HEK293 (cell line): Measurements from ENCODE around the gene COA8.

Experiments
- BCL11A ChIP-seq: fragments of 450-650 bp; formaldehyde crosslinking; IDR thresholded peaks from 2 replicates; pipeline ENCODE4 v1.5.1; 2016; ENCODE audit warnings: low read depth, missing biosample characterization, missing genetic modification characterization
- FEZF1 ChIP-seq: fragments of 450-650 bp; formaldehyde crosslinking; IDR thresholded peaks from 2 replicates; pipeline ENCODE4 v1.5.1; 2016; ENCODE audit warnings: missing biosample characterization, missing genetic modification characterization
- GLIS2 ChIP-seq: fragments of 450-650 bp; formaldehyde crosslinking; IDR thresholded peaks from 2 replicates; pipeline ENCODE4 v1.5.1; 2016; ENCODE audit warnings: missing biosample characterization, missing genetic modification characterization
- IKZF3 ChIP-seq: fragments of 450-650 bp; IDR thresholded peaks from 2 replicates; pipeline ENCODE4 v1.5.0; 2018; ENCODE audit warnings: missing biosample characterization, mild to moderate bottlenecking, missing genetic modification characterization, moderate library complexity
- KLF9 ChIP-seq: fragments of 450-650 bp; formaldehyde crosslinking; IDR thresholded peaks from 2 replicates; pipeline ENCODE4 v1.5.1; 2016; ENCODE audit warnings: missing biosample characterization, missing genetic modification characterization, low read depth
- SCRT2 ChIP-seq: fragments of 450-650 bp; formaldehyde crosslinking; IDR thresholded peaks from 2 replicates; pipeline ENCODE4 v1.5.1; 2016; ENCODE audit warnings: missing biosample characterization, missing genetic modification characterization
- TCF7L2 ChIP-seq: IDR thresholded peaks from 2 replicates; pipeline ENCODE4 v1.6.1; 2011; ENCODE audit warnings: low read depth, mild to moderate bottlenecking, inconsistent platforms, low read length, moderate library complexity, borderline replicate concordance
- ZBTB1 ChIP-seq: fragments of 450-650 bp; formaldehyde crosslinking; IDR thresholded peaks from 2 replicates; pipeline ENCODE4 v1.5.1; 2016; ENCODE audit warnings: missing biosample characterization, missing genetic modification characterization
- ZBTB20 ChIP-seq: fragments of 450-650 bp; formaldehyde crosslinking; IDR thresholded peaks from 2 replicates; pipeline ENCODE4 v1.5.1; 2016; ENCODE audit warnings: missing biosample characterization, missing genetic modification characterization
- ZBTB8A ChIP-seq: fragments of 450-650 bp; formaldehyde crosslinking; IDR thresholded peaks from 2 replicates; pipeline ENCODE4 v1.5.1; 2016; ENCODE audit warnings: missing biosample characterization, missing genetic modification characterization
- ZFP69B ChIP-seq: fragments of 450-650 bp; formaldehyde crosslinking; IDR thresholded peaks from 2 replicates; pipeline ENCODE4 v1.5.1; 2016; ENCODE audit warnings: missing biosample characterization, missing genetic modification characterization
- ZIC2 ChIP-seq: fragments of 450-650 bp; formaldehyde crosslinking; IDR thresholded peaks from 2 replicates; pipeline ENCODE4 v1.5.1; 2016; ENCODE audit warnings: missing biosample characterization, missing genetic modification characterization
- ZNF138 ChIP-seq: fragments of 450-650 bp; formaldehyde crosslinking; IDR thresholded peaks from 2 replicates; pipeline ENCODE4 v1.5.1; 2016; ENCODE audit warnings: missing biosample characterization, missing genetic modification characterization, borderline replicate concordance
- ZNF140 ChIP-seq: fragments of 450-650 bp; formaldehyde crosslinking; IDR thresholded peaks from 2 replicates; pipeline ENCODE4 v1.5.1; 2016; ENCODE audit warnings: missing biosample characterization, missing genetic modification characterization
- ZNF146 ChIP-seq: fragments of 450-650 bp; formaldehyde crosslinking; IDR thresholded peaks from 2 replicates; pipeline ENCODE4 v1.5.1; 2016; ENCODE audit warnings: missing biosample characterization, missing genetic modification characterization
- ZNF157 ChIP-seq: fragments of 450-650 bp; formaldehyde crosslinking; IDR thresholded peaks from 2 replicates; pipeline ENCODE4 v1.5.1; 2016; ENCODE audit warnings: missing biosample characterization, missing genetic modification characterization
- ZNF169 ChIP-seq: fragments of 450-650 bp; formaldehyde crosslinking; IDR thresholded peaks from 2 replicates; pipeline ENCODE4 v1.5.1; 2016; ENCODE audit warnings: missing biosample characterization, missing genetic modification characterization
- ZNF184 ChIP-seq: fragments of 450-650 bp; IDR thresholded peaks from 2 replicates; pipeline ENCODE4 v1.5.1; 2018; ENCODE audit warnings: missing biosample characterization, mild to moderate bottlenecking, missing genetic modification characterization
- ZNF335 ChIP-seq: fragments of 450-650 bp; formaldehyde crosslinking; conservative IDR thresholded peaks from 2 replicates; pipeline ENCODE4 v1.5.1; 2016; ENCODE audit warnings: missing biosample characterization, missing genetic modification characterization
- ZNF341 ChIP-seq: fragments of 450-650 bp; formaldehyde crosslinking; IDR thresholded peaks from 2 replicates; pipeline ENCODE4; 2016; ENCODE audit warnings: low read depth, missing biosample characterization, missing genetic modification characterization
- ZNF354C ChIP-seq: fragments of 450-650 bp; formaldehyde crosslinking; IDR thresholded peaks from 2 replicates; pipeline ENCODE4 v1.5.1; 2016; ENCODE audit warnings: missing biosample characterization, missing genetic modification characterization, low read depth, borderline replicate concordance
- ZNF366 ChIP-seq: fragments of 450-650 bp; formaldehyde crosslinking; conservative IDR thresholded peaks from 2 replicates; pipeline ENCODE4 v1.5.1; 2016; ENCODE audit warnings: missing biosample characterization, missing genetic modification characterization
- ZNF391 ChIP-seq: fragments of 450-650 bp; formaldehyde crosslinking; IDR thresholded peaks from 2 replicates; pipeline ENCODE4 v1.5.1; 2016; ENCODE audit warnings: low read depth, missing biosample characterization, missing genetic modification characterization, borderline replicate concordance
- ZNF707 ChIP-seq: fragments of 450-650 bp; formaldehyde crosslinking; IDR thresholded peaks from 2 replicates; pipeline ENCODE4 v1.5.1; 2016; ENCODE audit warnings: missing biosample characterization, missing genetic modification characterization
- ZNF785 ChIP-seq: fragments of 450-650 bp; formaldehyde crosslinking; IDR thresholded peaks from 2 replicates; pipeline ENCODE4 v1.5.1; 2016; ENCODE audit warnings: missing biosample characterization, missing genetic modification characterization
- ZNF843 ChIP-seq: fragments of 450-650 bp; formaldehyde crosslinking; IDR thresholded peaks from 2 replicates; pipeline ENCODE4 v1.5.1; 2016; ENCODE audit warnings: missing biosample characterization, missing genetic modification characterization
- TF ChIP-seq, protein P1 (sequence below): fragments of 450-650 bp; formaldehyde crosslinking; IDR thresholded peaks from 2 replicates; pipeline ENCODE4 v1.5.1; 2016; ENCODE audit warnings: missing biosample characterization, missing genetic modification characterization
- TF ChIP-seq, protein P2 (sequence below): fragments of 450-650 bp; formaldehyde crosslinking; IDR thresholded peaks from 2 replicates; pipeline ENCODE4 v1.5.1; 2016; ENCODE audit warnings: missing biosample characterization, missing genetic modification characterization
- TF ChIP-seq, protein P3 (sequence below): fragments of 450-650 bp; formaldehyde crosslinking; IDR thresholded peaks from 2 replicates; pipeline ENCODE4 v1.5.1; 2016; ENCODE audit warnings: missing biosample characterization, missing genetic modification characterization
- TF ChIP-seq, protein P4 (sequence below): fragments of 450-650 bp; formaldehyde crosslinking; IDR thresholded peaks from 2 replicates; pipeline ENCODE4 v1.5.1; 2016; ENCODE audit warnings: missing biosample characterization, missing genetic modification characterization

Gene COA8

DNA sequence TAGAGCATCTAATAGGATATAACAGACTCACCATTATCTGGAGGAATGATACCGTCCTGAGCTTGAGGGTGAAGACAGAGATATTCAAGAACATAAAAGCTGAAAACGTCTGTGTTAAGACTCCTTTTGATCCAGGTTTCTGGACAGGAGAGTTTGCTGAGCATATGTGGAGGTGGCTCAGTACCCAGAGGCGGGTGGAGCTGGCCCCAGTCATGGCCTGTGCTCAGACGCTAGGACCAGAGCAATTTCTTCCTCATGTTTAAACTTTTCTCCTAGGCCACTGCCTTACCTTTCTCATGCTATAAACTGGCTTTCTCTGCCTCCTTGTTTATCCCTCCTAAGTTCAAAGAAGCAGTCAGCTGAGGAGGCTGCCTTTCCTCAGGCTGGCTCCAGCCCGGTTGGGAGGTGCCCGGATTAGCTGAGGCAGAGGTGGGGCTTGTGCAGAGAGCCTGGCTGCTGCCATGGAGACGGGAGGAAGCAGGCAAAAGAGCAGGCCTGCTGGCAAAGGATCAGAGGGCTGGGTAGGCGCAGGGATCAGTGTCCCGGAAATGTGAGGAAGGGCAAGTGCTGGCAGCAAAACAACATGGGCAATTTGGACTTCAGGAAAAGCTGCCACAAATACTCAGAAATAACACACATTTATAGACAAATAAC is 13.7 kb downstream of the COA8 start (continued):
- 0 out of 2 replicates have a peak, but pooled peaks have one; percentile 51 for TF ChIP-seq ZNF366 (tag by site-specific recombination)
- TF ChIP-seq ZNF341 (tag by site-specific recombination), result peak; percentile 88
- TF ChIP-seq ZNF146 (tag by site-specific recombination), result no peak
- no peak for TF ChIP-seq ZNF707 (tag by site-specific recombination)
- no peak for TF ChIP-seq ZNF184 (tag by site-specific recombination)
- TF ChIP-seq, protein P1, sequence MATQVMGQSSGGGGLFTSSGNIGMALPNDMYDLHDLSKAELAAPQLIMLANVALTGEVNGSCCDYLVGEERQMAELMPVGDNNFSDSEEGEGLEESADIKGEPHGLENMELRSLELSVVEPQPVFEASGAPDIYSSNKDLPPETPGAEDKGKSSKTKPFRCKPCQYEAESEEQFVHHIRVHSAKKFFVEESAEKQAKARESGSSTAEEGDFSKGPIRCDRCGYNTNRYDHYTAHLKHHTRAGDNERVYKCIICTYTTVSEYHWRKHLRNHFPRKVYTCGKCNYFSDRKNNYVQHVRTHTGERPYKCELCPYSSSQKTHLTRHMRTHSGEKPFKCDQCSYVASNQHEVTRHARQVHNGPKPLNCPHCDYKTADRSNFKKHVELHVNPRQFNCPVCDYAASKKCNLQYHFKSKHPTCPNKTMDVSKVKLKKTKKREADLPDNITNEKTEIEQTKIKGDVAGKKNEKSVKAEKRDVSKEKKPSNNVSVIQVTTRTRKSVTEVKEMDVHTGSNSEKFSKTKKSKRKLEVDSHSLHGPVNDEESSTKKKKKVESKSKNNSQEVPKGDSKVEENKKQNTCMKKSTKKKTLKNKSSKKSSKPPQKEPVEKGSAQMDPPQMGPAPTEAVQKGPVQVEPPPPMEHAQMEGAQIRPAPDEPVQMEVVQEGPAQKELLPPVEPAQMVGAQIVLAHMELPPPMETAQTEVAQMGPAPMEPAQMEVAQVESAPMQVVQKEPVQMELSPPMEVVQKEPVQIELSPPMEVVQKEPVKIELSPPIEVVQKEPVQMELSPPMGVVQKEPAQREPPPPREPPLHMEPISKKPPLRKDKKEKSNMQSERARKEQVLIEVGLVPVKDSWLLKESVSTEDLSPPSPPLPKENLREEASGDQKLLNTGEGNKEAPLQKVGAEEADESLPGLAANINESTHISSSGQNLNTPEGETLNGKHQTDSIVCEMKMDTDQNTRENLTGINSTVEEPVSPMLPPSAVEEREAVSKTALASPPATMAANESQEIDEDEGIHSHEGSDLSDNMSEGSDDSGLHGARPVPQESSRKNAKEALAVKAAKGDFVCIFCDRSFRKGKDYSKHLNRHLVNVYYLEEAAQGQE (tag by site-specific recombination), result no peak
- TF ChIP-seq, protein P2, sequence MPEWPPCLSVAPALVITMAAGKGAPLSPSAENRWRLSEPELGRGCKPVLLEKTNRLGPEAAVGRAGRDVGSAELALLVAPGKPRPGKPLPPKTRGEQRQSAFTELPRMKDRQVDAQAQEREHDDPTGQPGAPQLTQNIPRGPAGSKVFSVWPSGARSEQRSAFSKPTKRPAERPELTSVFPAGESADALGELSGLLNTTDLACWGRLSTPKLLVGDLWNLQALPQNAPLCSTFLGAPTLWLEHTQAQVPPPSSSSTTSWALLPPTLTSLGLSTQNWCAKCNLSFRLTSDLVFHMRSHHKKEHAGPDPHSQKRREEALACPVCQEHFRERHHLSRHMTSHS (tag by site-specific recombination), result no peak
- no peak for TF ChIP-seq ZNF169 (tag by site-specific recombination)
- peak; percentile 76 for TF ChIP-seq ZNF335 (tag by site-specific recombination)
- TF ChIP-seq, protein P3, sequence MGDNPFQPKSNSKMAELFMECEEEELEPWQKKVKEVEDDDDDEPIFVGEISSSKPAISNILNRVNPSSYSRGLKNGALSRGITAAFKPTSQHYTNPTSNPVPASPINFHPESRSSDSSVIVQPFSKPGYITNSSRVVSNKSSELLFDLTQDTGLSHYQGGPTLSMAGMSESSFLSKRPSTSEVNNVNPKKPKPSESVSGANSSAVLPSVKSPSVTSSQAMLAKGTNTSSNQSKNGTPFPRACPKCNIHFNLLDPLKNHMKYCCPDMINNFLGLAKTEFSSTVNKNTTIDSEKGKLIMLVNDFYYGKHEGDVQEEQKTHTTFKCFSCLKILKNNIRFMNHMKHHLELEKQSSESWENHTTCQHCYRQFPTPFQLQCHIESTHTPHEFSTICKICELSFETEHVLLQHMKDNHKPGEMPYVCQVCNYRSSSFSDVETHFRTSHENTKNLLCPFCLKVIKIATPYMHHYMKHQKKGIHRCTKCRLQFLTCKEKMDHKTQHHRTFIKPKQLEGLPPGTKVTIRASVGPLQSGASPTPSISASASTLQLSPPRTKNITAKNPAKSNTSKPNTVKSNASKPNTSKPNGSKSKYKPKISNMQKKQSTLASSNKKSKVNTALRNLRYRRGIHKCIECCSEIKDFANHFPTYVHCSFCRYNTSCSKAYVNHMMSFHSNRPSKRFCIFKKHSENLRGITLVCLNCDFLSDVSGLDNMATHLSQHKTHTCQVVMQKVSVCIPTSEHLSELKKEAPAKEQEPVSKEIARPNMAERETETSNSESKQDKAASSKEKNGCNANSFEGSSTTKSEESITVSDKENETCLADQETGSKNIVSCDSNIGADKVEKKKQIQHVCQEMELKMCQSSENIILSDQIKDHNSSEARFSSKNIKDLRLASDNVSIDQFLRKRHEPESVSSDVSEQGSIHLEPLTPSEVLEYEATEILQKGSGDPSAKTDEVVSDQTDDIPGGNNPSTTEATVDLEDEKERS (tag by site-specific recombination), result no peak
- TF ChIP-seq ZNF391 (tag by site-specific recombination), result no peak
- TF ChIP-seq BCL11A, result no peak
- TF ChIP-seq, protein P4, sequence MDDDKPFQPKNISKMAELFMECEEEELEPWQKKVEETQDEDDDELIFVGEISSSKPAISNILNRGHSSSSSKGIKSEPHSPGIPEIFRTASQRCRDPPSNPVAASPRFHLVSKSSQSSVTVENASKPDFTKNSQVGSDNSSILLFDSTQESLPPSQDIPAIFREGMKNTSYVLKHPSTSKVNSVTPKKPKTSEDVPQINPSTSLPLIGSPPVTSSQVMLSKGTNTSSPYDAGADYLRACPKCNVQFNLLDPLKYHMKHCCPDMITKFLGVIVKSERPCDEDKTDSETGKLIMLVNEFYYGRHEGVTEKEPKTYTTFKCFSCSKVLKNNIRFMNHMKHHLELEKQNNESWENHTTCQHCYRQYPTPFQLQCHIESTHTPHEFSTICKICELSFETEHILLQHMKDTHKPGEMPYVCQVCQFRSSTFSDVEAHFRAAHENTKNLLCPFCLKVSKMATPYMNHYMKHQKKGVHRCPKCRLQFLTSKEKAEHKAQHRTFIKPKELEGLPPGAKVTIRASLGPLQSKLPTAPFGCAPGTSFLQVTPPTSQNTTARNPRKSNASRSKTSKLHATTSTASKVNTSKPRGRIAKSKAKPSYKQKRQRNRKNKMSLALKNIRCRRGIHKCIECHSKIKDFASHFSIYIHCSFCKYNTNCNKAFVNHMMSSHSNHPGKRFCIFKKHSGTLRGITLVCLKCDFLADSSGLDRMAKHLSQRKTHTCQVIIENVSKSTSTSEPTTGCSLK (tag by site-specific recombination), result no peak
- no peak for TF ChIP-seq ZNF785 (tag by site-specific recombination)
- peak; percentile 90 for TF ChIP-seq ZBTB8A (tag by site-specific recombination)
- TF ChIP-seq GLIS2 (tag by site-specific recombination), result no peak
- peak; percentile 99 for TF ChIP-seq FEZF1 (tag by site-specific recombination)
- no peak for TF ChIP-seq ZNF354C (tag by site-specific recombination)
- no peak for TF ChIP-seq ZNF843 (tag by site-specific recombination)
- TF ChIP-seq KLF9 (tag by site-specific recombination), result no peak
- no peak for TF ChIP-seq ZNF157
- TF ChIP-seq SCRT2 (tag by site-specific recombination), result no peak
- no peak for TF ChIP-seq ZNF140
- TF ChIP-seq ZIC2 (tag by site-specific recombination), result no peak
- TF ChIP-seq TCF7L2, result peak; percentile 54; the same call in 1 of the 2 replicates
- no peak for TF ChIP-seq ZNF138
- peak; percentile 89 for TF ChIP-seq IKZF3
- no peak for TF ChIP-seq ZBTB1 (tag by site-specific recombination)
- TF ChIP-seq ZBTB20 (tag by site-specific recombination), result peak; percentile 21; the same call in 1 of the 2 replicates
- TF ChIP-seq ZFP69B (tag by site-specific recombination), result no peak
